Effector CD8-positive, alpha-beta T cell (primary cell): ENCODE data around the gene RABGAP1L.
"Not testable (repeated sequence)": the region's sequence is repeated elsewhere in the genome, so short reads cannot be mapped to it uniquely, and the experiment has no call there.

Experiments used
- DNase-seq: peaks from one replicate; lab custom pipeline; 2025; lab: John Stamatoyannopoulos, UW

Gene RABGAP1L

GRCh38 chr1:174428739-174429138 lies 269.4 kb downstream of the RABGAP1L start:
- DNase-seq, result no peak

- DNase-seq, result no peak
These were observed 274.1 kb downstream of the RABGAP1L start for GRCh38 chr1:174433451-174433850.

GRCh38 chr1:174445351-174445750 lies 286.0 kb downstream of the RABGAP1L start:
- no peak for DNase-seq

GRCh38 chr1:174445817-174446216 lies 286.5 kb downstream of the RABGAP1L start:
- DNase-seq, result no peak

GRCh38 chr1:174447866-174448530 lies 288.7 kb downstream of the RABGAP1L start, which contains the start of gene GPR52:
TSS of gene GPR52 (plus strand) at chr1:174447964. CDS start at chr1:174448112, 148 bp downstream.
- DNase-seq, result no peak

GRCh38 chr1:174448531-174448883 lies 289.2 kb downstream of the RABGAP1L start:
- no peak for DNase-seq

GRCh38 chr1:174448974-174449373 lies 289.7 kb downstream of the RABGAP1L start:
- DNase-seq, result no peak

GRCh38 chr1:174451408-174451807 lies 292.1 kb downstream of the RABGAP1L start:
- DNase-seq, result no peak

- no peak for DNase-seq
These were observed 306.5 kb downstream of the RABGAP1L start for GRCh38 chr1:174465855-174466254.

- DNase-seq, result no peak
These were observed 307.3 kb downstream of the RABGAP1L start for GRCh38 chr1:174466607-174467006.

- DNase-seq, result no peak
These were observed 309.7 kb downstream of the RABGAP1L start for GRCh38 chr1:174469052-174469451.

- DNase-seq, result no peak
These were observed 310.4 kb downstream of the RABGAP1L start for GRCh38 chr1:174469687-174470086.

- DNase-seq, result no peak
These were observed 320.0 kb downstream of the RABGAP1L start for GRCh38 chr1:174479281-174479680.

GRCh38 chr1:174480324-174480723 lies 321.0 kb downstream of the RABGAP1L start:
- DNase-seq, result no peak

- DNase-seq, result no peak
These were observed 332.3 kb downstream of the RABGAP1L start for GRCh38 chr1:174491606-174492005.

GRCh38 chr1:174497478-174497877 lies 338.2 kb downstream of the RABGAP1L start:
- DNase-seq, result no peak

- DNase-seq, result not testable (repeated sequence)
These were observed 357.4 kb downstream of the RABGAP1L start for GRCh38 chr1:174516755-174517154.

GRCh38 chr1:174519844-174520243 lies 360.5 kb downstream of the RABGAP1L start:
- DNase-seq, result no peak

GRCh38 chr1:174531751-174532150 lies 372.4 kb downstream of the RABGAP1L start:
- no peak for DNase-seq

- DNase-seq, result no peak
These were observed 375.5 kb downstream of the RABGAP1L start for GRCh38 chr1:174534789-174535188.

GRCh38 chr1:174535207-174535606 lies 375.9 kb downstream of the RABGAP1L start:
- DNase-seq, result no peak

GRCh38 chr1:174543421-174543820 lies 384.1 kb downstream of the RABGAP1L start:
- not testable (repeated sequence) for DNase-seq

GRCh38 chr1:174550296-174550695 lies 391.0 kb downstream of the RABGAP1L start:
- no peak for DNase-seq

- DNase-seq, result no peak
These were observed 397.1 kb downstream of the RABGAP1L start for GRCh38 chr1:174556392-174556791.
